NCI-H69 (cell line): ENCODE results near the gene ERC1.
"Not testable (repeated sequence)": the region's sequence is repeated elsewhere in the genome, so short reads cannot be mapped to it uniquely, and the experiment has no call there.

Source experiments
- DNase-seq: peaks from one replicate; lab custom pipeline; 2025; lab: John Stamatoyannopoulos, UW

Gene ERC1

DNA sequence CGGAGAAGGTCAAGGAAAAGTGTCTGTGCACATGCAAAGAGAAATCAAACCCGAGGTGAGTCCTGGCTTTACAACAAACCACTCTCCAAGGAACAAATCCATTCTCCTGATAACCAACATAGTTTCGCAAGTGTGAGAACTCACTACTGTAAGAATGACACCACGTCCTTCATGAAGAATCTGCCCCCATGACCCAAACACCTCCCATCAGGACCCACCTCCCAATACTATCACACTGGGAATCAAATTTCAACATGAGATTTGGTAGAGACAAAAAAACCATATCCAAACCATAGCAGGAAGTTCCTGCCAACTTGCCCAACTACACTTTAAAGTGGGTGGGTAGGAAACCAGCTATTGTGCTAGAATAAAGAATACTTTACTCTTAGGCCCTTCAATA, 2.4 kb upstream of the ERC1 start:
- no peak for DNase-seq

DNA sequence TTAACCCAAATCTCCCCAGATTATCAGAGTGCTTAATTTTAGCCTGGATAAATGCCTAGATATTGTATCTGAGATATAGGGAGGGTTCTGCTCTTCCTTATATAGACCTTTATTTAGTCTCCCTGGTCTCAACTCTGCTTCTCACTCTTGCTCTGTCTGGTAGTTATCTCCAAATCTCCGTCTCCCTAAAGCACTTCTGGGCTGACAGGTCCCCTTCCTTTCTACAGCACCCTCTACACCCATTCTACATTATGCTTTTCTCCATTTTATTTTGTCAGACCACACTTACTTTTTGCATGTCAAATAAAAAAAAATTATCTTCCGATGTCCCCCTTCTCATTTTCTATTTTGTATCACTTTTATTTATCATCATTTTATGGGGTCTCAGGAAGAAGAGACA, 2.0 kb upstream of the ERC1 start:
- peak; percentile 20 for DNase-seq

DNA sequence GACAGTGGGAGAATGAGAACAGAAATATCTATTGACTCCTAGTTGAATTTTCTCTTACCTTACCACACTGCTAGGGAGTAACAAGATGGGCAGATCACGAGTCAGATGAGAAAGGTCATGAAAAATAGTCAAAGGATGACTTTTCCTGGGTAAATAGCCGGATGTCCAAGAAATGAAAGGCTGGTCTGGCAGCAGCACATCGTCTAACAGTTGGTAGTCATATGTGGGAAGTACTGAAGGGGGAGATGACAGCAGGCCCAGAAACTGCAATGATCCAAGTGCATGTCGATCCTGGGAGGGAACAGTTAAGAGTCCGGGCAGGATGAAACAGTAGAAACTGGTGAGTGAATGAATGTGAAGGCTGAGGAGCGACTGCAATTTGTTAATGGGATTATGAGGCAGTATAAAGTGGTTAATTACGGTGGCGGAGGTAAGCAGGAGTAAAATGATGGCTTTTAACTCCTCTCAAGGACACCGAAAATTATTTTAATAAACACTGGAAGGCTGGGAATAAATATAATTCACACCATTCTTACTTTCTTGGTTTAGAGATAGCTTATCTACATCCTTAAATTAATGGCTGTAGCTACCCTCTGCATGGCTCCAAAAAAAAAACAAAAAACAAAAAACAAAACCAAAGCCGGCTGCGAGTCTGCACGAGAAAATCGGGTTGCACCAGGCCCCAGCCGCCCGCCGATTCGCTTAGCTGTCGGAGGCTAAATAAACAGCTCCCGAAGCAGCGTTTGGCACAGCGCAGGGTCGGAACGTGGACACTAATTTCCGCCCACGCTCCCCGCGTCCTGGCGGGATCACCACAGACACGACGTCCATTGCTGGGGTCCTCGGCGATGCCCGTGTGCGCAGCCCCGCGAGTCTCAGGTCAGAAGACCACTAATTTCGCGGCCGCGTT, 1.0 kb upstream of the ERC1 start:
- peak; percentile 87 for DNase-seq

DNA sequence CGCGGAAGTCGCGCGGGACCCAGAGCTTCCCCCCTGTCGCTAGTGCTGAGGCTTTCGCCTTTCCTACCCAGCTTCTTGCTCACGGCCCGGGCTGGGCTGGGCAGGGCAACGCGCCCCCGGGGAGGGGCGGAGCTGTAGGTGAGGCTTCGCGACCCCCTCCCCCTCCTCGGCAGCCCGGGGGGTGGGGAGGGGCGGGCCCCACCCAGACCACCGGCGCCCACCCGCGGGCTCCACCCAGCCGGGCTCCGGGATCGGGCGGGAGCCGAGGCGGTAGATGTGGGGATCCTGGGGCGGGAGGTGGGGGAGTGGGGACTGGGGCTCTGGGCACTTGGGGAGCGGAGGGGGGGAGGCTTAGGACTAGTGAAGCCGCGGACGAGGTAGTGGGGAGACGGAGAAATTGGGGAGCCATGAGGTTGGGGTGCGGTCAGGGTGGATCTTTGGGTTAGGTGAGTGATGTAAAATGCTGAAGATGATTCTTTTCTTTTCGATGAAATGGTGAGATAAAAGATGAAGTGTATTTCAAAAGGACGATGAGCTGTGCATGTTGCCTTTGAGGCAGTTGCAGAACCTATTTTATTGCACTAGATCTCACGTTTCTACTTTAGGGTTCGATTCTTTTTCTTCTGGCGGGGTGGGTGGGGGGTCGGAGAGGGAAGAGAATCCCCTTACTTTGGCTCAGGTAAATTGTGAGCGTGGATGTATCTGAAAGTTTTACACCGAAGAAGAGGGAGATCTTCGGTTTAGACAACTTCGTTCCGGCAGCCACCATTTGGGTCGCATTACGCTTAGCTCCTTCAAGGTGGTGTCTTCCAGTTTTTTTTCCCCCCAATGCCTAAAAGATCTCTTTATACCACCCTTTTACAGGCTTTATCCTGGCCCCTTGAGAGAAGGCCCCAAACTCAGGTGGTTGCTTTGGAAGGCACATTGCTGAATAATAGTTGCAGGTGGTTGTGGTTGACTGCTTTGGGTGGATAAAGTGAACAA, 619 bp downstream of the ERC1 start:
- peak; percentile 93 for DNase-seq

DNA sequence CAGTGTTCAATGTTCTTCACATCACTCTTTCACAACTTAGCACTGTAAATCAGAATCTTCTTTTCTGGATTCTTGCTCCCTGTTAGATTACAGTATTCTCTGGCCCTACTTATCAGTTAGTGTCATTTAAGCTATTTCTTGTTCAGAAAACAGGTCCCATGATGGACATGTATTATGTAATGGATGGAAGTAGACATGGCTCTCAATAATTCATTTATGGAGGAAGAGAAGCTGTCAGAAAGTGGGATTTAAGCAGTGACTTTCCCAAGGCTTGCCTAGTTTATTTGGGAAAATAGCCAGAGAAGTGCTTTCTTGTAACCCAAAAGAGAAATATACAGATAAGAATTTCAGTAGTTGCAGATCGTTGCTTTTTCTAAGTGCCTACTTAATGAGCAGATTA, 1.6 kb downstream of the ERC1 start:
- no peak for DNase-seq

DNA sequence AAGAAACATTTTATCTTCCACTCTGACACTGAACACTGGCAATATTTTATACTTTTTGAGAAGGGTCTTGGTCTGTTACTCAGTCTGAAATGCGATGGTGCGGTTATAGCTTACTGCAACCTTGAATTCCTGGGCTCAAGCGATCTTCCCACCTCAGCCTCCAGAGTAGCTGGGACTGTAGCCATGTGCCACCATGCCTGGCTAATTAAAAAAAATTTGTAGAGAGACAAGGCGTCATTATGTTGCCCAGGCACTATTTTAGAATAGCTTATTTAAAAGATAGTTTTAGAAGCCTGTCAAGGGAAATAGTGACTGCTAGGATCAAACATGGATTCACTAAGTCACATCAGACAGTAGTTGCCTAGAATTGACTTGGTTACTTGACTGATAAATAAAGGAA, 5.9 kb downstream of the ERC1 start:
- no peak for DNase-seq

DNA sequence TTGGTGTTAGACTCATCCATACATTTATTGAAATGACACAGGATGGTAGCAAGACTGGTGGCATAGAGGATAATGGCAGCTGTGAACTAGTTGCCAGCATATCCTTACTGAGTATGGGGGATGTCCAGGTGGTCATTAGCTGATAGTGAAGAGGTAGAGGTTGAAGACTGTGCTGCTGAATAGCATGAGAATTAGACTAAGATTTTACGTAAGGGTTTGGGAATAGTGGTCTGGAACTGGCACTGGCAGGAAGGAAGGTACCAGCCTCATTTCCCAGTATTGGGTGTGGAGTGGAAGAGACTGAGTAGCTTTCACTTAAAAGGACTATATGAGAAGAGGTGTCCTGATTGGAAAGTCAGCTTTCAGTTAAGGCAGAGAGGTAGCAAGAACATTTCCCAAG, 6.5 kb downstream of the ERC1 start:
- no peak for DNase-seq

DNA sequence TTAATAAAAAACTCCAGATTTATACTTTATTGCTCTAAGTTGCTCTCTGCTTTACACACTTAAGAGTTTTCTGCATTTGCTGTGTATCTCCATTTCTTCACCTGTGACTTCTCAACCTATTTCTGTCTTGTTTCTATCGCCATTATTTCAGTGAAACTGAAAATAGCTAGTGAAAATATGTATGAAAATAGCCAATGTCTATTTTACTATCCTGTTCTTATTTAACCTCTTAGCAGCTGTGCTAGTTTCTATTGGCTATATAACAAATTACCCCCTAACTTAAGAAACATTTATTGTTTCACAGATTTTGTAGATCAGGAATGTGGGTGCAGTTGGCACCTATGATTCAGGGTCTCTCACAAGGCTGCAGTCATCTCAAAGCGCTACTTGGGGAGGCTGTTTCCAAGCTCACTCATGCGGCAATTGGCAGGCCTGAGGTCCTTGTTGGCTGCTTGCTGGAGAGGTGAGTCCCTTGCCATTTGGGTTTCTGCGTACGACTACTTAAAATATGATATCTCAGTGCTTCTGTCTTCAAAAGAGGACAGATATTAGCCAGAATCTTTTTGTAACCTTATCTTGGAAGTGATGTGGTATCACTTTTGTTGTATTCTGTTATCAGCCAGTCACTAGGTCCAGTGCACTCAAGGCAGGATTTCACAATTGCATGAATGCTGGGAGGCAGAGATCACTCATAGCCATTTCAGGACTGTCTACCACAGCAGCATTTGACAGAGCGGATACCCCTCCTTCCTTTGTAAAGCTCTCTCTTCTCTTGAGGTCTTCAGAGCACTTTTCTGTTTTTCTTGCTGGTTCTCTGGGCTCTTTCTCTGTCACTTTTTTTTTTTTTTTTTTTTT, 7.2 kb downstream of the ERC1 start:
- no peak for DNase-seq

DNA sequence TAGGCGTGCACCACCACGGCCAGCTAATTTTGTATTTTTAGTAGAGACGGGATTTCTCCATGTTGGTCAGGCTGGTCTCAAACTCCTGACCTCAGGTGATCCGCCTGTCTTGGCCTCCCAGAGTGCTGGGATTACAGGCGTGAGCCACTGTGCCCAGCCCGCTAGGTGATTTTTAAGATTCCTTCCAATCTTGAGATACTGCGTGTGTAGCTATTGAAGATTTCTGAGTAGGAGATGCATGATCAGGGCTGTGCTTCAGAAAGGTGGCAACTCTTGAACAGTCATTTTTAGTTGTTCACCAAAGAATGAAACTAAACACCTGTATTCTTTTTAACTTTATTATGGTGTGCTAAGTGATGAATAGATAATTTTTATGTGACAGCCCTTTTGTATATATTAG, 8.7 kb downstream of the ERC1 start:
- not testable (repeated sequence) for DNase-seq

DNA sequence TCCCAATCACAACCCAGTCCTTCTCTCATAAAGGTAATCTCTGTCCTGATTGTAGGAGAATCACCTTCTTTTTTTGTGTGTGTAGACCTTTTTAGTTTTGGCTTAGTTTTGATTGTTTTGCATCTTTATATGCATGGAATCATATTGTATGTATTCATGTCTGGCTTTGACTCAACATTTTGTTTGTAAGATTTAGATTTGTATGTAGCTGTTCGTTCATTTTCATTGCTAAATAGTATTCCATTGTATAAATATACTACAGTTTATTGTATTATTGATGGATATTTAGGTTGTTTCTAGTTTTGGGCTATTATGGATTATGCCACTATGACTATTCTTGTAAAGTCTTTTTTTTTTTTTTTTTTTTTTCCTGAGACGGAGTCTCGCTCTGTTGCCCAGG, 10.5 kb downstream of the ERC1 start:
- no peak for DNase-seq

DNA sequence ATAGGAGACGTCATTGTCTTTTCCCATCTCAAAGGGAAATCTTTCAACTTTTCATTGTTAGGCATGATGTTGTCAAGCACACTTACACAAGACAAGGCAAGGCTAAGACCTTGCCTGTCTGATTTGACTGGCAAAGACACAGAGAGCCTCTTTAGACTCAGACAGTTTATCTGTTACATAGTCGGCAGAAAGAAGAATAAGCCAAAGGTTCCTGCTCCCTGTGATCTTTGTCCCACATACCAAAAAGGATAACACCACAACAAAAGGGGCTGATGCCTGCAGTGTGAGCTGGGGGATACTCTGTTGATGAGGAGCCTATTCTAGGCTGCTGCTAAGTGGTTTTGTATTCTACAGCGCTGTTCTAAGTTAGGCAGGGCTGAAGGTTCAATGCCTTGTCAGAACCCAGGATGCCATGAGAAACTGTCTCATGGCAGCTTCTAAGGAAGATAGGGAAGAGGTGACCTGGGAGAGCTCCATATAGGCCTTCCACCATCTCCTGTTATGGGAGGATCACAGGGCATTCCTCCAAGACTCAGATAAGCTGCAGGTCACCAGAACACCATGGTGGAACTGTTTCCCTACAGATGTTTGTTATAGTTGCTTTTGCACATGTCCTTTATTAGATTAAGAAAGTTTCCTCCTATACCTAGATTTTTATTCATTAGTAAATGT, 12.7 kb downstream of the ERC1 start:
- no peak for DNase-seq

DNA sequence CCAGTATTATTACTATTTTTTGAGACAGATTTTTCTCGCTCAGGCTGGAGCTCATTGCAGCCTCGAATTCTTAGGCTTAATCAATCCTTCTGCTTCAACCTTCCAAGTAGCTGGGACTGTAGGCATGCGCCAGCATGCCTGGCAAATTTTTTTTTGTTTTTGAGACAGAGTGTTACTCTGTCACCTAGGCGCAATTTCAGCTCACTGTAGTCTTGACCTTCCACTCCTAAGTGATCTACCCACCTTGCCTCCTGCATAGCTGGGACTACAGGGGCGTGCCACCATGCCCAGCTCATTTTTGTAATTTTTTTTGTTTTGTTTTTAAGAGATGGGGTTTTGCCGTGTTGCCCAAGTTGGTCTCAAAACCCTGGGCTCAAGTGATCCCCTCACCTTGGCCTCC, 15.2 kb downstream of the ERC1 start:
- DNase-seq: peak; percentile 8

DNA sequence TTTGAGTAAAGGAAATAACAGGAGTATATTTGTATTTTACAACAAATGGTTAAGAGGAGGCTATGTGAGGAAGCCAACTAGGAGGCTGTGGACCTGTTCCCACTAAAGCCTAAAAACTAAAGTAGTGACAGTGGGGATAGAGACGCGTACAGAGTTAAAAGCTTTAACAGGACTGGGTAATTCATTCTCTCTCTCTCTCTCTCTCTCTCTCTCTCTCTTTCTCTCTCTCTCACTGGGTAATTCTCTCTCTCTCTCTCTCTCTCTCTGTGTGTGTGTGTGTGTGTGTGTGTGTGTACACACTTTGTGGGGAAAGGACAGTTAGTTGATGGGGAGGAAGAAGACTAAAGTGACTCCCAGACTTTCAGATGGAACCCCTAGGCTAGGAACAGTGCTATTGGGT, 16.3 kb downstream of the ERC1 start:
- no peak for DNase-seq

DNA sequence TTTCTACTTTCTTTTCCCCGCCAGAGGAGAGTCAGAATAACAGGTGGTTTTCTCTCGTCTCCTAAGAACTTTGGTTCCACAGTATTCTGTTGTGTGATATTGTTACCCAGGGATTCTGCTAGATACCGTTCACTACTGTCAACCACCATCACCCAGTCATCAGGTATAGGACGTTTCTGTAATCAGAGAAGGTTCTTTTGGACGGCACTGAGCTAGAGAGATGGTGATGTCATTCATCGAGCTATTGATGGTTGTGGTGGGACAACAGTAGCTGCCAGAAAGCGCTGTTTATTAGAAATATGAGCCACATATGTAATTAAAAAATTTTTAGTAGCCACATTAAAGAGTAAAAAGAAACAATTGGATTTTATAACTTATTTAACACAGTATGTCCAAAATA, 17.0 kb downstream of the ERC1 start:
- no peak for DNase-seq

DNA sequence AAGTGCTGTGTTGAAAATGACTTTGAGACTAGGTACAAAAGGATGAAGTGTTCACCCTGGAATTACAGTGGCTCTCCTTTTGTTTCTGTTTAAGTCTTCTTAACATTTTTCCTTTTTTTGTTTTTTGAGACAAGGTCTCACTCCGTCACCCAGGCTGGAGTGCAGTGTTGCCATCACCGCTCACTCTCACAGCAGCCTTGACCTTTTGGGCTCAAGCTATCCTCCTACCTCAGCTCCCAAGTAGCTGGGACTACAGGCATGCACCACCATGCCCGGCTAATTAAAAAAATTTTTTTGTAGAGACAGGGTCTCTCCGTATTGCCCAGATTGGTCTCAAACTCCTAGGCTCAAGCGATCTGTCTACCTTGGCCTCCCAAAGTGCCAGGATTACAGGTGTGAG, 20.1 kb downstream of the ERC1 start:
- no peak for DNase-seq

DNA sequence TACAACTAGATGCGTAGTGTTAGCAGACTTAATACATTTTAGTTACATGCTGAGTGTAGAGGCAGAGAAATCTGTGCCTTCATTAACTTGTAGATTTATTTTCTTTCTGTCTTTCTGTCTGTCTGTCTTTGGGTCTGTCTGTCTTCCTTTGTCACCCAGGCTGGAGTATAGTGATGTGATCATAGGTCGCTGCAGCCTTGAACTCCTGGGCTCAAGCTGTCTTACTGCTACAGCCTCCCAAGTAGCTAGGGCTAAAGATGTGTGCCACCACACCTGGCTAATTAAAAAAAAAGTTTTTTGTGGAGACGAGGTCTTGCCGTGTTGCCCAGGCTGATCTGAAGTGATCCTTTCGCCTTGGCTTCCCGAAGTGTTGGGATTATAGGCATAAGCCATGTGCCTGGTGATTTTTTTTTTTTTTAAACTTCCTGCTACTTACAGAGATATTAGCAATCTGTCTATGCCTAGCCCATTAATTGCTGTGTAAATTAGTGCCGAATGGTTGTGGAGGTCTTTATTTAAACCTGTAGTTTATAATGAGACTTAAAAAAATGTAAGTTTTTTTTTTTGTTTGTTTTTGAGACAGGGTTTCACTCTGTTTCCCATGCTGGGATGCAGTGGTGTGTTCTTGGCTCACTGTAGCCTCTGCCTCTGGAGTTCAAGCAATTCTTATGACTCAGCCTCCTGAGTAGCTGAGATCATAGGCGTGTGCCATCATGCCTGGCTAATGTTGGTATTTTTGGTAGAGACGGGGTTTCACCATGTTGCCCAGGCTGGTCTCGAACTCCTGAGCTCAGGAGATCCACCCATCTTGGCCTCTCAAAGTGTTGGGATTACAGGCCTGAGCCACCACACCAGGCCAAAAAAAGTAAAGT, 22.8 kb downstream of the ERC1 start:
- DNase-seq: peak; percentile 43

DNA sequence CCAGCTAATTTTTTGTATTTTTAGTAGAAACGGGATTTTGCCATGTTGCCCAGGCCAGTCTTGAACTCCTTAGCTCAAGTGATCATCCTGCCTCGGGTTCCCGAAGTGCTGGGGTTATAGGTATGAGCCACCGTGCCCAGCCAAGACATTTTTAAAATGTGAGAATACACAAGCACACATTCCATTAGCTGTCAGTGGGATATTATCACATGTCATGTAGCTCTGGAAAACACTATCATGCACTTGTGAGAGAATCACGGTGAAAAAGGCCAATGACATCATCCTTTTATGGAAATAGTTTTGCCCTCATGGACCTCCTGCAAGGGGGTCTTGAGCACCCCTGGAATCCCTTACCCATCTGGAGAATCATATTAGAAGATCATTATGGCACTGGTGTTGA, 28.3 kb downstream of the ERC1 start:
- DNase-seq: no peak

DNA sequence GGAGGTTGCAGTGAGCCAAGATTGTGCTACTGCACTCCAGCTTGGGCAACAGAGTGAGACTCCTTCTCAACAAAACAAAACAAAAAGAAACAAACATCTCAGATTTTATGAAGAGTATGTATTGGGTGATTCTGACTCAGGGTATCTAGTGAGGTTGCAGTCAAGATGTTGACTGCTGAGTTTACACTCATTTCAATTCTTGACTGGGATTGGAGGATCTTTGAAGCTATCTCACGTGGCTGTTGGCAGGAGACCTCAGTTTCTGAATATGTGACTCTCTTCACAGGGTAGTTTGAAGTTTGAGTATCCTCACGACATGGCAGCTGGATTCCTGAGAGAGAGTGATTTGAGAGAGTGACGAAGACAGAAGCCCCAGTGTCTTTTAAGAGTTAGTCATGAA, 29.4 kb downstream of the ERC1 start:
- no peak for DNase-seq

DNA sequence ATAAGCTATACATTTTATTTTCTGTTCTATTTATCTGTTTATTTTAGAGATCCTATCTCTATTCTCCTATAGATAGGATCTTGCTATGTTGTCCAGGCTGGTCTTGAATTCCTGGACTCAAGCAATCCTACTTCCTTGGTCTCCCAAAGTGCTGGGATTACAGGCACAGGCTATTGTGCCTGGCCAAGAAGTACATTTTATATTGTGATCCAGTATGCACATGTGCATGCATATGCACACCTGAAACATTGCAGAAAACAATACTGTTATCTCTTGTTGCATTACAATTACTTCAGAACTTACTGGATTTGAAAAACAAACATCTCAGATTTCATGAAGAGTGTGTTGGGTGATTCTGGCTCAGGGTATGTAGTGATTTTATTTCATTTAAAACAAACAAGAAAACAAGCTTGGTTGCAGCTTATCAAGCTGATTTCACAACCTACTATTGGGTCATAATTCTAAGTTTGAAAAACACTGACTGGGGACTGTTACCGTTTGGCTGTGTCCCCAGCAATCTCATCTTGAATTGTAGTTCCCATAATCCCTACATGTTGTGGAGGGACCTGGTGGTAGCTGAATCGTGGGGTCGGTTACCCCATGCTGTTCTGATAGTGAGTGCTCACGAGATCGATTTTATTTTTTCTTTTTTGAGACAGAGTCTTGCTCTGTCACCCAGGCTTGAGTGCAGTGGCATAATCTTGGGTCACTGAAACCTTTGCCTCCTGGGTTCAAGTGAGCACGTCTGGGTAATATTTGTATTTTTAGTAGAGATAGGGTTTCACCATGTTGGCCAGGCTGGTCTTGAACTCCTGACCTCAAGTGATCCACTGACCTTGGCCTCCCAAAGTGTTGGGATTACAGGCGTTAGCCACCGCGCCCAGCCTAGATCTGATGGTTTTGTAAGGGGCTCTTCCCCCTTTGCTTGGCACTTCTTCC, 31.3 kb downstream of the ERC1 start:
- no peak for DNase-seq
